Stimulated activated CD4-positive, alpha-beta T cell treated with anti-CD3 and anti-CD28 coated beads, Interleukin-15, amount 100 ng/mL, for 1 hour (primary cell): ENCODE measurements around the gene FXR1.
"Not testable (repeated sequence)": the region's sequence is repeated elsewhere in the genome, so short reads cannot be mapped to it uniquely, and the experiment has no call there.

Source experiments
- DNase-seq, 2 donors: peaks; one replicate each; pipeline ENCODE4 v3.0.0-alpha.2; 2020; ENCODE audit warnings: low read depth in 1 of 2, low spot score in 1 of 2

FXR1 gene

GRCh38 chr3:180912304-180913296 lies at the start of gene FXR1:
TSS of gene FXR1 (plus strand) at chr3:180912670. CDS start at chr3:180912686, 16 bp downstream.
- DNase-seq: peak; percentile 79

GRCh38 chr3:180870008-180870699 lies 42.3 kb upstream of the FXR1 start:
- DNase-seq: no peak

- DNase-seq: no peak
These were observed 40.6 kb upstream of the FXR1 start for GRCh38 chr3:180871901-180872300.

- DNase-seq: not testable (repeated sequence)
These were observed 40.0 kb upstream of the FXR1 start for GRCh38 chr3:180872430-180872829.

- DNase-seq: no peak
These were observed 37.3 kb upstream of the FXR1 start for GRCh38 chr3:180875124-180875698.

- no peak for DNase-seq
These were observed 31.2 kb upstream of the FXR1 start for GRCh38 chr3:180881065-180881801.

- DNase-seq: no peak
These were observed 30.4 kb upstream of the FXR1 start for GRCh38 chr3:180882115-180882514.

GRCh38 chr3:180888992-180889560 lies 23.4 kb upstream of the FXR1 start:
- no peak for DNase-seq

- no peak for DNase-seq
These were observed 13.9 kb upstream of the FXR1 start for GRCh38 chr3:180898572-180898971.

GRCh38 chr3:180909369-180910127 lies 2.9 kb upstream of the FXR1 start:
- no peak for DNase-seq

GRCh38 chr3:180910823-180911222 lies 1.6 kb upstream of the FXR1 start:
- no peak for DNase-seq

- DNase-seq: no peak
These were observed 580 bp upstream of the FXR1 start for GRCh38 chr3:180911876-180912303.

GRCh38 chr3:180913581-180914404 lies 1.3 kb downstream of the FXR1 start:
- no peak for DNase-seq

GRCh38 chr3:180918542-180918941 lies 6.1 kb downstream of the FXR1 start:
- no peak for DNase-seq

GRCh38 chr3:180922242-180922641 lies 9.8 kb downstream of the FXR1 start:
- no peak for DNase-seq

- DNase-seq: no peak
These were observed 11.1 kb downstream of the FXR1 start for GRCh38 chr3:180923561-180923960.

GRCh38 chr3:180926526-180926925 lies 14.1 kb downstream of the FXR1 start:
- DNase-seq: no peak

- no peak for DNase-seq
These were observed 16.9 kb downstream of the FXR1 start for GRCh38 chr3:180929376-180929775.

- DNase-seq: no peak
These were observed 18.1 kb downstream of the FXR1 start for GRCh38 chr3:180930526-180930925.
